H1 (cell line): ENCODE results near the gene SNORC.

Experiments used
- EZH2 ChIP-seq: fragments of 200-600 bp; sonication (generic); IDR thresholded peaks from 2 replicates; pipeline ENCODE4 v1.7.1; 2012; ENCODE audit warnings: low read depth, mild to moderate bottlenecking, moderate library complexity, low read length, inconsistent platforms; ENCODE audit not compliant: severe bottlenecking
- POLR2A ChIP-seq, 2 experiments: IDR thresholded peaks; 1 replicate in 1 of 2; 2 replicates in 1 of 2; pipeline ENCODE4 v1.6.1; 2011; ENCODE audit warnings: low read depth in 2 of 2, low read length in 2 of 2, mild to moderate bottlenecking in 2 of 2; ENCODE audit errors: control extremely low read depth in 1 of 2
- RAD21 ChIP-seq, 2 experiments: IDR thresholded peaks in 1 of 2; conservative IDR thresholded peaks in 1 of 2; 2 replicates each; pipeline ENCODE4 v1.6.1; 2011; ENCODE audit warnings: low read depth in 2 of 2, low read length in 2 of 2, improper control_type of control experiment in 1 of 2, inconsistent platforms in 1 of 2, mild to moderate bottlenecking in 1 of 2, moderate library complexity in 1 of 2
- RNF2 ChIP-seq: fragments of 200-900, 300-1000 bp; sonication (generic); IDR thresholded peaks from 2 replicates; pipeline ENCODE4 v1.7.1; 2016; ENCODE audit warnings: borderline replicate concordance, low read depth, mild to moderate bottlenecking, antibody characterized with exemption, low read length; ENCODE audit not compliant: poor library complexity, severe bottlenecking; ENCODE audit errors: missing control alignments
- TBP ChIP-seq: IDR thresholded peaks from 2 replicates; pipeline ENCODE4 v1.6.1; 2011; ENCODE audit warnings: low read depth, low read length, improper control_type of control experiment
- ZNF274 ChIP-seq: IDR thresholded peaks from 2 replicates; pipeline ENCODE4 v1.7.0; 2012; ENCODE audit warnings: low read length, borderline replicate concordance; ENCODE audit errors: extremely low read depth
- TF ChIP-seq, protein P1 (sequence below), 3 experiments: IDR thresholded peaks; 1 replicate in 2 of 3; 2 replicates in 1 of 3; pipeline versions ENCODE4 v1.5.1 to v1.6.1; 2011; ENCODE audit warnings: low read length in 3 of 3, mild to moderate bottlenecking in 3 of 3, inconsistent platforms in 2 of 3, low read depth in 1 of 3, moderate library complexity in 1 of 3; ENCODE audit not compliant: insufficient read depth in 1 of 3; ENCODE audit errors: control extremely low read depth in 1 of 3

- TF ChIP-seq, protein P1, sequence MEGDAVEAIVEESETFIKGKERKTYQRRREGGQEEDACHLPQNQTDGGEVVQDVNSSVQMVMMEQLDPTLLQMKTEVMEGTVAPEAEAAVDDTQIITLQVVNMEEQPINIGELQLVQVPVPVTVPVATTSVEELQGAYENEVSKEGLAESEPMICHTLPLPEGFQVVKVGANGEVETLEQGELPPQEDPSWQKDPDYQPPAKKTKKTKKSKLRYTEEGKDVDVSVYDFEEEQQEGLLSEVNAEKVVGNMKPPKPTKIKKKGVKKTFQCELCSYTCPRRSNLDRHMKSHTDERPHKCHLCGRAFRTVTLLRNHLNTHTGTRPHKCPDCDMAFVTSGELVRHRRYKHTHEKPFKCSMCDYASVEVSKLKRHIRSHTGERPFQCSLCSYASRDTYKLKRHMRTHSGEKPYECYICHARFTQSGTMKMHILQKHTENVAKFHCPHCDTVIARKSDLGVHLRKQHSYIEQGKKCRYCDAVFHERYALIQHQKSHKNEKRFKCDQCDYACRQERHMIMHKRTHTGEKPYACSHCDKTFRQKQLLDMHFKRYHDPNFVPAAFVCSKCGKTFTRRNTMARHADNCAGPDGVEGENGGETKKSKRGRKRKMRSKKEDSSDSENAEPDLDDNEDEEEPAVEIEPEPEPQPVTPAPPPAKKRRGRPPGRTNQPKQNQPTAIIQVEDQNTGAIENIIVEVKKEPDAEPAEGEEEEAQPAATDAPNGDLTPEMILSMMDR (IDR thresholded peaks at IDR 0.05; ENCODE audit: control extremely low read depth in 1 of 3, insufficient read depth in 1 of 3, low read depth in 1 of 3, low read length in 3 of 3): no peak
- no peak for TF ChIP-seq EZH2
- TF ChIP-seq POLR2A (IDR thresholded peaks at IDR 0.05; ENCODE audit: control extremely low read depth in 1 of 2, low read depth in 2 of 2, low read length in 2 of 2): no peak
- no peak for TF ChIP-seq RNF2
- no peak for TF ChIP-seq RAD21 (IDR thresholded peaks at IDR 0.05 in 1 of 2, conservative IDR thresholded peaks at IDR 0.05 in 1 of 2; ENCODE audit: low read depth in 2 of 2, low read length in 2 of 2)
- TF ChIP-seq TBP: no peak
- no peak for TF ChIP-seq ZNF274
These were observed 8.7 kb upstream of the SNORC start for GRCh38 chr2:232861353-232861752.
